ENCODE data around the gene RPUSD2. TPM values are rescaled to one million over a fixed set of nuclear protein-coding genes. Genes with fewer than 3 reads are reported as not detected.

RPUSD2 gene
- total and polyA plus RNA-seq, 2 donors (not counting 3 experiments of a cell fraction or from before 2014, with no cell fraction given), result 7.0 to 11.4 TPM

GRCh38 chr15:40543082-40543481 is 26.0 kb upstream of the RPUSD2 start:
- H3K36me3 ChIP-seq (ENCODE audit: control insufficient read depth in 2 of 2, extremely low read depth in 1 of 2, insufficient read depth in 2 of 2, low read length in 2 of 2), result peaks cover 0 to 6% of the 10 kb centered on the region in 2 experiments
- no peak overlapping the region for H3K4me3 ChIP-seq (replicated peaks in 1 of 3; ENCODE audit: insufficient read depth in 1 of 3, low read depth in 1 of 3, low read length in 3 of 3)
- intact Hi-C loops (cut with micrococcal nuclease) (no loop called here), dilution Hi-C loops (cut with MboI; ENCODE audit: extremely low pct_ligation_motif_present, low sequenced_read_pairs) (no loop called here)
- no peaks in the 10 kb centered on the region for H3K9me1 ChIP-seq (replicated peaks; ENCODE audit: control insufficient read depth, extremely low read depth, insufficient read depth, low read length)
- no peak for DNase-seq (ENCODE audit: low read depth, low spot score)
- no peak overlapping the region for H3K4me2 ChIP-seq (ENCODE audit: insufficient read depth, low read length)
- H4K20me1 ChIP-seq (replicated peaks; ENCODE audit: control insufficient read depth, extremely low read depth, insufficient read depth, low read length), result no peaks in the 10 kb centered on the region
- H2AFZ ChIP-seq (ENCODE audit: low read depth, low read length), result no peak overlapping the region
- ChIA-PET POLR2A (no interaction called here), CTCF (no interaction called here)
- no peaks in the 10 kb centered on the region for H3K79me2 ChIP-seq (ENCODE audit: control insufficient read depth, insufficient read depth, low read length)
- no peak overlapping the region for H3K27ac ChIP-seq (ENCODE audit: insufficient read depth, low read depth, low read length)
- FAIRE-seq, result no peak
- no peaks in the 10 kb centered on the region for H3K4me1 ChIP-seq (ENCODE audit: control insufficient read depth, extremely low read depth, insufficient read depth, low read length)
- no TSS peak for BruUV-seq (replicated peaks)
- H3K9ac ChIP-seq (replicated peaks; ENCODE audit: extremely low read depth, insufficient read depth, low read length), result no peak overlapping the region
- no peaks in the 10 kb centered on the region for H3K27me3 ChIP-seq (ENCODE audit: control insufficient read depth in 2 of 2, insufficient read depth in 2 of 2, low read length in 2 of 2)
- TF ChIP-seq MAX (IDR thresholded peaks at IDR 0.05; ENCODE audit: insufficient read depth, insufficient read length), result no peak
- no peak for TF ChIP-seq JUN (IDR thresholded peaks at IDR 0.05; ENCODE audit: borderline replicate concordance, insufficient read depth, insufficient read length, low read depth)
- TF ChIP-seq EZH2 (IDR thresholded peaks at IDR 0.05; ENCODE audit: borderline replicate concordance, low read depth, low read length, severe bottlenecking), result no peak
- no peak for TF ChIP-seq GATA2 (IDR thresholded peaks at IDR 0.05; ENCODE audit: insufficient read depth, insufficient read length, low read depth, low read length)
- TF ChIP-seq FOS (IDR thresholded peaks at IDR 0.05; ENCODE audit: borderline replicate concordance, insufficient read depth, low read length), result no peak
- no peak for TF ChIP-seq POLR2A (IDR thresholded peaks at IDR 0.05; ENCODE audit: low read depth, low read length)
- no peak for TF ChIP-seq MYC (IDR thresholded peaks at IDR 0.05; ENCODE audit: low read depth, low read length)
- no peak for TF ChIP-seq POLR2AphosphoS5 (IDR thresholded peaks at IDR 0.05; ENCODE audit: insufficient read depth, low read depth, low read length)
- no peak for TF ChIP-seq CTCF (IDR thresholded peaks at IDR 0.05; ENCODE audit: extremely low read depth in 1 of 2, insufficient read depth in 1 of 2, low read depth in 1 of 2, low read length in 2 of 2)
- H3K9me3 ChIP-seq (replicated peaks; ENCODE audit: control insufficient read depth, insufficient read depth, low read length), result no peaks in the 10 kb centered on the region
